Keratinocyte (primary cell): ENCODE results near the gene SPDYE17.
"Not testable (repeated sequence)": the region's sequence is repeated elsewhere in the genome, so short reads cannot be mapped to it uniquely, and the experiment has no call there.

Experiments
- CTCF ChIP-seq, 3 experiments: IDR thresholded peaks in 1 of 3; conservative IDR thresholded peaks in 1 of 3; optimal IDR thresholded peaks in 1 of 3; 2 replicates in 2 of 3; 3 replicates in 1 of 3; pipeline versions ENCODE3 to v1.5.1; 2011; ENCODE audit warnings: low read length in 3 of 3, mild to moderate bottlenecking in 3 of 3, moderate library complexity in 2 of 3, control low read depth in 1 of 3, inconsistent platforms in 1 of 3; ENCODE audit not compliant: insufficient read depth in 2 of 3; ENCODE audit errors: extremely low read depth in 1 of 3
- EZH2 ChIP-seq: IDR thresholded peaks from one replicate; pipeline ENCODE4 v1.6.1; 2012; ENCODE audit warnings: inconsistent platforms, mild to moderate bottlenecking, low read length, moderate library complexity

DNA sequence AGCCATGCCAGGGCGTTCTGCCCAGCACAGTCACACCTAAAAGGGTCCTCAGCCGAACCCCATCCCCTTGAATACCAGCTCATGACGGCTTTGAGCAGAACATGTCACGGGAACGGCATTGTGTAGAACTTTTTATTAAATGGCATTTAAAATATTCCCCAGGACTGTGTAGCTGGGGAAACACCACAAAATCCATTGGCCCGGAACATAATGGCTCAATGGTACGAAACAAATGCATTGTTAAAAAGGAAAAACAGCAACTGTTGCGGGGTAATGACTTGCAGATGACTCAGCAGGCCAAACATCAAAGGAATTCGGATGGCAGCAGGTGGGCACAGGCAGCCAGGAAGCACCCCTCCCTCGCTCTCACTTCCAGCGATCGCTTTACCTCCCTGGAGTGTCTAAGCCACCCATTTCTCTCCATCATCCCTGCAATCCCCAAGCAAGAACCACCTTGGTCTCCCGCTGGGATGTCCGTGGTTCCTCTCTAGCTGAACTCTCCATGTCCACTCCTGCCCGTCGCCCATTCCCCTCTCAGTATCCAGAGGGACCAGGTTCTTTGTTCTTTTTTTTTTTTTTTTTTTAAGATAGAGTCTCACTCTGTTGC is 22.0 kb downstream of the SPDYE17 start:
- TF ChIP-seq CTCF (optimal IDR thresholded peaks at IDR 0.05 in 1 of 3, IDR thresholded peaks at IDR 0.05 in 1 of 3, conservative IDR thresholded peaks at IDR 0.05 in 1 of 3; ENCODE audit: extremely low read depth in 1 of 3, insufficient read depth in 2 of 3, low read length in 3 of 3); EZH2: not testable (repeated sequence)
